HG02759 (cell line): Measurements from ENCODE around the gene PLBD1.

Experiments
- ATAC-seq: cut with Tn5 transposase; IDR thresholded peaks from one replicate; pipeline ENCODE4 v1.9.1; 2021; ENCODE audit warnings: mild to moderate bottlenecking, moderate library complexity; ENCODE audit not compliant: unreplicated experiment

Gene PLBD1

DNA sequence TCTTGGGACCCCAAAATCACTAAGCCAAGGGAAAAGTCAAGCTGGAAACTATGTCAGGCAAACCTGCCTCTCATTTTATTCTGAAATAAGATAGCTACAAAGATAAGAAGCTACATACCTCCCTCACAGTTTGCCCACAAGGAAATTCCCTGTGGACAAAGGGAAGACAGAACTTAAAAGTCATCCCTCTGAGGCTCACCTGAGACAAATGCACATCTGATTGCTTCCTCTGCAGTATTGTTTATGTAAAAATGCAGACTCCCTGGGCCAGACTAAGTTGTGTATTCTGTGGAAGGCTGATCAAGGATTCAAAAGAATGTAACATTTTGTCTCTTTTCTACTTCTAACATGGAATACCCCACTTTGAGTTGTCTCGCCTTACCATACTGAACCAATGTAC, 2.5 kb upstream of the PLBD1 start:
- ATAC-seq: no peak

DNA sequence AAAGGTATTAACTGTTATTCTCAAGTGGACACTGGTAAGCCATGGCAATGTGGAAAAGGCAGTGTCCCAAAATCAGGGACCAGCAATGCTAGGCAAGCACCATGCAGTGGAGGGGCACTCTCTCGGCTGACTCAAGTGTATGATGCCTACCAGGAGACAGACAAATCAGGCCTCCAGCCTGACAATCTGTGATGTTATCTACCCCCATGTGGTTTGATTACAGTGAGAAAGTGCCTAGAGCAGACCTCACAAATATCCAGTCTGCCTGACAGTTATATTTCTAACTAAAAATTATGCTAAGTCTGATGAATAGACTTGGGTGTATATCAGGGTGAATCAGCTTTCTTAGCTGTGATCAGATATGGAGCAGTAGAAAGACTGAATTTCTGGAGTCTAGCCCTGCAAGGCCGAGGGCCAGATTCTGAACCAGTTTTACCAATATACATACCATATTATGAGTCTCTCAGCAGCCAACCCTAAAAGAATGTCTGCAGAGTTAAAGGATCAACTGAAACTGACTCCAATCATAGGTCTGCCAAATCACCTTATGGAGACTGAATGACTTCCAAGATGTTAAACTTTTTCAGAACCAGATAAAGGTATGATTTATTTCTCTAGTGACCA, 3.2 kb downstream of the PLBD1 start:
- no peak for ATAC-seq

DNA sequence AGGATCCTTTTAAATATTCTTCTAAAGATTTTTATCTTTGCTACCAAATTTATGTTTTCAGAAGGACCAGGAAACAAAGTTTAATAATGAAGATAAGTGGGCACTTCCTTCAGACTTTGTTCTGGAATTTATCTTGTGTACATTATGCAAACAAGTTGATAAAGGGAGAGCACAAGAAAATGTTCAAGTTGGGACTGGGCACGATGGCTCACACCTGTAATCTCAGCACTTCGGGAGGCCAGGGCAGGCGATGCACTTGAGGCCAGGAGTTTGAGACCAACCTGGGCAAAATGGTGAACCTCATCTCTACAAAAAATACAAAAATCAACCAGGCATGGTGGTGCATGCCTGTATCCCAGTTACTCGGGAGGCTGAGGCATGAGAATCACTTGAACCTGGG, 4.6 kb downstream of the PLBD1 start:
- ATAC-seq: no peak

DNA sequence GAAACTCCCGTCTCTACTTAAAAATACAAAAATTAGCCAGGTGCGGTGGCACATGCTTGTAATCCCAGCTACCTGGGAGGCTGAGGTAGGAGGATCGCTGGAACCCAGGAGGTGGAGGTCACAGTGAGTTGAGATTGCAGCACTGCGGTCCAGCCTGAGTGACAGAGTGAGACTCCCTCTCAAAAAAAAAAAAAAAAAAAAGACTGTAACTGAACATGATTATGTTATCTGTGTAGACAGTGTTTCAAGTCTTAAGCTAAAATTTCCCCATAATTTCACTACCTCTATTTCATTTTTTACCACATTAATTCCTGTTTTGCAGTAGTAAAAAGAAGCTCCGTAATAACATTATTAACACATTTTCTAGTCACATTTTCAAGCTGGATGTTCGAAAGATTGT, 5.4 kb downstream of the PLBD1 start:
- no peak for ATAC-seq

DNA sequence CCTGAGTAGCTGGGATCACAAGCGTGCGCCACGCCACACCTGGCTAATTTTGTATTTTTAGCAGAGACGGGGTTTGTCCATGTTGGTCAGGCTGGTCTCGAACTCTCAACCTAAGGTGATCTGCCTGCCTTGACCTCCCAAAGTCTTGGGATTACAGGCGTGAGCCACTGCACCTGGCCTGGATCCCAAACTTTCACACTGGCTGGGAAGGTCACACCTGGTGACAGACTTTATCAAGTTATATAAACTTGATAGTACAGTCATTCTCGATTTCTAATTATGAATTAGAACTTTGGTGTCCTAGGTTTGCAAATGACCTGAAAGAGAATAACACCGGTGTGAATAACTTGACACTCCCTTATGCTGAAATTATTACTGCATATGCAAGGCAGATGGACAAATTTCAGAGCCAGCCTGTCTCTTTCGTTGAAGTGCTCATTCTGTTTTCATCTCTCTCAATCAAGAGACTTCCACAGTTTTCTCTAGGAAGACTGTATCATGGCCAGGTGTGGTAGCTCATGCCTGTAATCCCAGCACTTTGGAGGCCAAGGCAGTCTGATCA, 5.9 kb downstream of the PLBD1 start:
- no peak for ATAC-seq

DNA sequence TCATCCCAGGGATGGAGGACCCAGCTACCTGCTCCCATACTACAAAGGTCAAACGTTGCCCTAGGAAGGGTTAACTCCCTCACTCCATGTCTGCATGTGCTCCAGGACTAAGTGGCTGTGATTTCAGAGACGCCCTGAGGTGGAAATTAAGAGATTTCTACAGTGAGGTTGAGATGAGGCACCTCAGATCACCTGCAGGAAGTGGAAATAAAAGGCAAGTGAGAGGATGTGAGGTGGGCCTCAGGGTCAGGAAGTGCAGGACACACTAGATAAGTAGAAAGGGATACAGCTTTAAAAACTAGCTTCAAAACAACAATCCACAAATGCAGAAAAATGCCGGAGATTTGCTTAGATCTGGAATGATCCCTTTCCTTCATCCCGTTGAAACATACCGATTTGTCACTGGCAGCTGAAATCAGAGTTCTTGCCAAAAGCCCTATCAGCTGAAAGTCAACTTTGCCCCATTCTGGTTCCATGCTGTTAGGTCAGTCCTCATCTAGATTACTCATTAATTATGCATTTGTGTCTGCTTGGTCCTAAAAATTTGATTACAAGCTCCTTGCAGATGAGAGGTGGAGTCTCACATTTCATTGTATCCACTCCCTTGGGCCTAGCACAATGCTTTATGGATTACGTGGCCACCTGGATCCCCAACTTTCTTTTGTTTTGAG, 6.6 kb downstream of the PLBD1 start:
- ATAC-seq: no peak

DNA sequence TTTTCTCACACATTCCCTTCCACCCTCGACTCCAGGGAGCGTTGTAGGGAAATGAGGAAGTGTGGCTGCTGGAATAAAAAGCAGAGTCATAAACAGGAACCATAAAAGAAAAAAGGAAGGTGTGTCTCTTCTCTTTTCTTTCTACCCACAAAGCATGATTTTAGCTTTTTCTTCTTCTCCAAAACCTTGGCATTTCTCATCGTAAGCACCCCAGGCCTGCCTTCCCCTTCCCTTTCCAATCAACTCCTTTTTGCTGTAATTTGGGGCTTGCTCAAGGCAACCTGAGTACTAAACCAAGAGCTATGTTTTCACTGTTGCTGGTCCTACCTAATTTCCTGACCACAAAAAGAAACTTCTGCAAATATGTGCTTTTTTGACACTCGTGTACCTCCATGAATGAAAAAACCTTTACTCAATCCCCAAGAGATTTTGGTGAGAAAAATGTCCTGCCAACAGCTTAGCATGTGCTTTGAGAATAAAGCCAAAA, 9.2 kb downstream of the PLBD1 start:
- ATAC-seq: no peak

DNA sequence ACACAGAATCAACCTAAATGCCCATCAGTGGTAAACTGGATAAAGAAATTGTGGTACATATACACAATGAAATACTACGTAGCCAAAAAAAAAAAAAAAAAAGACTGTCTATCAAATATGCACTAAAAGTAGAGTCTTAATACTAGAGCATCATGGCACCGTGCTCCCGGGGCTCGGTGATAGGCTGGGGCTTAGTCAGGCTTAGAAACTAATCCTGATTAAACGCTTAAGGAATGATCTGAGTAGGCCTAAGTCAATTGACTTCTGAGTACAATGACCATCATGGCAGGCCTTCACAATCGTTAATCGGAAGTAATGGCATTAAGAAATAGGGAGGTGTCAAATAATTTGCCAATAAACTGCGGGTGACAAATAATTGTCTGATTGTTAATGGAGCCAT, 9.7 kb downstream of the PLBD1 start:
- no peak for ATAC-seq

DNA sequence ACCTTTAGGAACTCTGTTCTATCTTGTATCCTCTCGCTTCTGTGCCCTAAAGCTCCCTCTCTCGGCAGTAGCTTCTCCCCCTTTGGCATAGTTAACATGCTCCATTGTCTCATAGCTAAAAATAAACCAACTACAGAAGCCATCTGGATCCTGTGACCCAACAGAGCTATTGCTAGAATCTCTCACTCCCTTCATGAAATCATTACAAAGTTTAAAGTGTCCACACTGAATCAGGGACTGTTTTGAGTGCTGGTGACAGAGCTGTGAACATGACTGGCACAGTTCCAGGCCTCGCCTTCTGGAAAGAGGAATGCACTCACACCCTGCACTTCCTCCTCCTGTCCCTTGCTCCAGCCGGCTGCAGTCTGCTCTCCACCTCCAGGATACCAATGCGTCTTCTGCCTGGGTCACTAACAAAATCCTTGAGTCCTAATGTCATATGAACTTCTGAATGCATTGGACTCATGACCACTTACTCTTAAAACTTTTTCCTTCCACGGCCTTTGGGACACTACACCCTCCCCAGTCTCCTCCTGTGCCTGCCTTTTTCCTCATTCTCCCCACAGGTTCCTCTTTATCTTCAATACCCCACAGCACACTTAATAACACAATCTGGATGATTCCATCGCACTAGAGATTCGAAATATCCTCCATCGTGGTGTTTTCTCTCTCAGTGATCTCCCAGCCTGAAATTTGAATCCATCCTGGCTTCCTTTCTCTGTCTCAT, 13.2 kb downstream of the PLBD1 start:
- no peak for ATAC-seq

DNA sequence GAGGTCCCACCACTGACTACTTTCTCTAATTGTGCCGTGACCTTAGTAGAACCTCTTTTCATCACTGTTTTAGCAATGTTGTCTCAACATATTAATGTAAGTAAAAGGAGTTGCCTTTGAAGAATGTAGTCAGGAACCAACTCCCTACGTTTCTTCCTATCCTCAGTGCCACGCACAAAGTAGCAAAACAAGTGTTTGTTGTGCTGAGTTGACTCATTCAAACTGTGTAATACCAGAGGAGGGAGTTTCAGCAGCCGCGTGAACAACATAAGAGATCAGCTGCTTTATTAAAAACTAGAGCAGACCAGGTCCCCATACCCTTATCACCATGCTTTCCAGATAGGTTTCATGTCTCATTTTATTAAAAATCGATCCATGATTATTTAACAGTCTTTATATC, 19.1 kb downstream of the PLBD1 start:
- no peak for ATAC-seq

DNA sequence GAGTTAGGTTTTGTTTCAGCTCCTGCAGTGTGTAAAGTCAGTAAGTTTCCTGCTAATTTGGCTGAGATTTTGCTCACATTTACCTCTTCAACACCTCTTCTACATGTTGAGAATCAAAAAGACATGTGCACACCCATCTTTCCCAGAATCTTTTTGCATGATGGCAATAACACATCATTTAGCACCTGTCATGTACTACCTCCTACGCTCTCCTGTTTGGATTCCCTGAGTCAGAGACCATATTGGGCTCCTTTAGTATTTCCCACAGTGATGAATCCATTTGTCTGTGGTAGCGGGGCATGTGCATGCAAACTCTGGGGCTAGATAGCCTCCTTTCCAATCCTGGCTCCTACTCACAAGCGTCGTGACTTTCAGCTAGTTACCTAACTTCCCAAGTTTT, 20.1 kb downstream of the PLBD1 start:
- ATAC-seq: no peak

GRCh38 chr12:14545144-14546124, 22.2 kb downstream of the PLBD1 start:
- ATAC-seq: no peak

DNA sequence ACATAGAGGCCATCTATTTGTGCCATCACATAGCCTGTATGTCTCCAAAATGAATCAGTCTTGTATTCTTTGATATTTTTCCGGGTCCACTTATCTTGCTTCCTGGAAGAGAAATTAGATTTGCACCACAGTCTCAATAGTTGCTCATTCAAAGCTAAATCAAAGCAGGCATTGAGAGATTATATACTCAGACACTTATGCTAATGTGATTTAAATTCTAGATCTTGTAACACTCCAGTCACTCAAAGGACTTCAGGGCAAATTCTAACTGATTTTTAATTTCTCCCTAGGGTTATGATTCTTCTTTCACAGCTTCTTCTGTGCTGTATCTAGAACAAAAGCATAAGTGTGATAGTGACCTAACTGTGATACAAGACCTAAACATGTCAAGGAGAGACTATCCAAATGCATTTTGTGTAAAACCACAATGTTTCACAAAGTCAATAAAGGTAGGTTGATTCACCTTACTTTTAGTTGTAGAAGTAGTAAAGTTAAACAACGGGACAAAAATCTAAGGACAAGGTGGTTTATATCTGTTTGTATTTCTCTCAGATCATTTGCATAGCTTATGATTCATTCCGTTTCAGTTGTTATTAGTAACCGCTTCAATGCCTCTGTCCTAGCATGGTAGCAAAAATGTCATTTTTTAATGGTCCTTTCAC, 26.8 kb downstream of the PLBD1 start:
- ATAC-seq: no peak

DNA sequence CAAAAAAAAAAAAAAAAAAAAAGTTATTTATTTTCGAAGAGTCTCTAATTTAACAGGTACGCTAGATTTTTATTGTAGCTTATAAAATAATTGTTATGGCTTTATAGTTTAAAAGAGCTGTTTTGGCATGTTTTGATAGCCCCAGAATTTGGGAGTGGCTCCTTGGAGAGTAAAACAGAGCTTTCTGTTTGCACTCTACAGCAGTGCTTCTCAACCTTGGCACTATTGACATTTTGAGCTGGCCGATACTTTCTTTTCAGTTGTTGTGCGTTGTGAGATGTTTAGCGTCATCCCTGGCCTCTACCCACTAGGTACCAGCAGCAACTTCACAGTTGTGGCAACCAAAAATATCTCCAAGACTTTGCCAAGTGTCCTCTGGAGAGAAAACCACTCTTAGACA, 30.6 kb downstream of the PLBD1 start:
- no peak for ATAC-seq

DNA sequence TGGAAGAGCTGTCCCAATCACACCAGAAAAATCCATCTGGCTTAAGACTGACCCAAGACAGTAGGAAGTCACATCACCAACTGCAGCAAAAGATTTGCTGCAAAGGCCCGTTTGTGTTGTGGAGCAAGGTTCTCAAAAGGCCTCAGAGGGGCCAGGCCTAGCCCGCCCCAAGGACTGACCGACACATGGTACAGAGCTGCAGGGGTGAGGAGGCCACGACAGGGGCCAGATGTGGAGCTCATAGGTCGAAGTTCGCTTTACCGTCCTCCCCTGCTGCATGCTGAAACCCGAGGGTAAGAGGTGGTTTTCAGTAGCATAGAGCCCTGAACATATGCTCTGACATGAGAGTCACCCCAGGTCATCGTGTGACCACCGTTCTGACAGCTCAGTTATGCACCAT, 35.5 kb downstream of the PLBD1 start:
- no peak for ATAC-seq

DNA sequence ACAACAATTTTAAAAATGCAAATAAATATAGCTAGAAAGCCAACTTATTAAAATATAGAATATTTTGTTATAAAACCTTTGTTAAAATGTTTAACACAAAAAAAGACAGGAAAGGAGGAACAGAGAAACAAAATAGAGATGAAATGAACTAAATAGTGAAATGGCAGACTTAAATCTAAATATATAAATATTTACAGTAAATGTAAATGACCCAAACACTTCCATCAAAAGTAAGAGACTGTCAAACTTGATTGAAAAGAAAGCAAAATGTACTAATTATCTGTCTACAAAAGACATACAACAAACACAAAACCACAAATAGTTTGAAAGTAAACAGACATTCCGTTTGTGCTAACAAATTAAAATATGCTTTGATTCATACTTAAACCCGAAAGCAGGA, 41.7 kb downstream of the PLBD1 start:
- no peak for ATAC-seq

DNA sequence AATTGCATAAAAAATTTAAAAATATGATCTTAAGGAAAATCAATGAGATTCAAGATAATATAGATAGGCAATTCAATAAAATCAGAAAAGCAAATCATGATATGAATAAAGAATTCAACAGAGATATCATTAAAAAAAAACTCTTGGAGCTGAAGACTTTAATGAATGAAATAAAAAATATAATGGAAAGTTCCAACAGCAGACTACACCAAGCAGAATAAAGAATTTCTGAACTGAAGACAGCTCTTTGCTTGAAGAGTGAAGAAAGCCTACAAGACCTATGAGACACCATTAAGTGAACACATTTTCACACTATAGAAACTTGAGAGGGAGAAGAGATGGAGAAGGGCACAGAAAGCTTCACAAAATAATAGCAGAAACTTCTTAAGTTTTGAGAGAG, 45.9 kb downstream of the PLBD1 start:
- no peak for ATAC-seq

DNA sequence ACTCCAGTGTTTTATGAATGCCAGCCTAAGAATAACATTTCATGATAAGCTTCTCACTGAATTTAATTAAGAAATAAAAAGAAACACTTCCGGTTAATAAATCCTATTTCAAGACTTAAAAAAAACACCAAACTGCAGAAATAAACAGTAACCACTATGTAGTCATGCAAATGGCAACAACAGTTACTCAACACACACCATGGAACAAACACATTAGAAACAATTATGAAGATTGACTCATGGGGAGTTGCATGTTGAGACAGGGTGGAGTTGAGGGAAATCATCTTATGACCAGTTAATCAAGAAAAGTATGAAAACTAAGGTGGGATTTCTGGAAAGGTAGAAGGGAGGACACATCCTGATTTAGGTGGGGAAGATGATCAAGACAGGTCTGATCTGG, 52.7 kb downstream of the PLBD1 start:
- no peak for ATAC-seq

DNA sequence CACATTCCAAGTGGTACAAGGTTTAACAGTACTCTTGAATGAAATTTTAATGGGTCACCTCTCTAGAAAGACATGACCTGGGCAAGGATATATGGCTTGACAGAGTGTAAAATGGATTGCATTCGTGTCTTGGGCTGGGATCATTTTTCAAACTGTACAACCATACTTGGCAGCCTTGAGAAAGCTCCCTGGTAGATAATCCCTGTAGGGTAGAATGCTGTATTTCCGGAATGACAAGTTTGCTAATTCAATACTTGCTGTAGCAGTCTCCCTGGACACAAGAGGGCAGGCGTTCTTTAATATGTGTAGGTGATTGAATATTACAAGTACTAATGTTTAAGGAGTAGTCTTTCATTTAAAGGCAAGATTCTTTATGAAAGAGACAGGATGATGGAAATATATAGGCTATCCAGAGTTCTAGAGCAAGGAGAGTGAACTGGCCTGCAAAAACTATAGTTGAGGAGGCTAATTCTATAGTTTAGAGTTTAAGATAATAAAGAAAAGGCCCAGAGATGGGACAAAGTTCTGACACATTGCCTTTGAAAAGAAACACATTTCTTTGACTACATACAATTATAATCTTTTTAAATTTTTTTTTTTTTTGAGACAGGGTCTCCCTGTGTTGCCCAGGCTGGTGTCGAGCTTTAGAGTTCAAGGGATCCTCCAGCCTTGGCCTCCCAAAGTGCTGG, 53.4 kb downstream of the PLBD1 start:
- no peak for ATAC-seq

DNA sequence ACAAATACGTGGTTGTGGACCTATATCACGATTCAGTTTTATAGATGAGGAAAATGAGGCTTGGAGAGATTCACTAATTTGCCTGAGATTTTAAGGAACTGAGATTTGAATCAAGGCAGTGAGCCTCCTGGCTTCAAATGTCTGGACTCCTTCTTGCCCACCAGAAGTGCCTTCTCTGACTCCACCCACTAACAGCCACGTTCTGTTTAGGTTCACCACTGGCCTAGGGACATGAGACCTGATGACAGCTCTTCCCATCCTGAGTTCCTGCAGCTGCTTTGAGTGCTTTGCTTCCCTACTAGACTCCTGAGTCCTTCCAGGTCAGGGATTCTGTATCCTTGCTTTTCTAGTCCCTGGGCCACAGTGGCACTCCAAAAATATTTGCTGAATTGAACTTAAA, 57.1 kb downstream of the PLBD1 start:
- ATAC-seq: no peak
